HepG2 (cell line): Measurements from ENCODE around the gene VAPB. TPM values are rescaled to one million over a fixed set of nuclear protein-coding genes. Genes with fewer than 3 reads are reported as not detected.

Source experiments
- ATF6 ChIP-seq: sonication (generic); formaldehyde crosslinking; conservative IDR thresholded peaks from 2 replicates; pipeline ENCODE4 v1.4.0; 2020; ENCODE audit warnings: missing genetic modification reagents
- HMGXB3 ChIP-seq: sonication (generic); formaldehyde crosslinking; IDR thresholded peaks from 2 replicates; pipeline ENCODE4 v1.4.0; 2020; ENCODE audit warnings: missing genetic modification reagents, borderline replicate concordance
- KDM2A ChIP-seq: sonication (generic); formaldehyde crosslinking; IDR thresholded peaks from 2 replicates; pipeline ENCODE4 v1.4.0; 2020; ENCODE audit warnings: low read depth, missing genetic modification reagents, borderline replicate concordance
- MAZ ChIP-seq, 2 experiments: sonication (generic) in 1 of 2; formaldehyde crosslinking in 1 of 2; IDR thresholded peaks; 2 replicates each; pipeline versions ENCODE4 v1.5.0 to v1.6.1; 2012 to 2020; ENCODE audit warnings: low read depth in 2 of 2, mild to moderate bottlenecking in 2 of 2, borderline replicate concordance in 1 of 2, improper control_type of control experiment in 1 of 2, low read length in 1 of 2, missing genetic modification reagents in 1 of 2, moderate library complexity in 1 of 2
- RARA ChIP-seq: IDR thresholded peaks from 2 replicates; pipeline ENCODE4 v1.6.1; 2016; ENCODE audit warnings: missing genetic modification reagents, missing compliant biosample characterization
- SNAPC2 ChIP-seq: sonication (generic); formaldehyde crosslinking; IDR thresholded peaks from 2 replicates; pipeline ENCODE4 v1.8.1; 2022; ENCODE audit warnings: mild to moderate bottlenecking, missing genetic modification reagents
- ZNF441 ChIP-seq: sonication (generic); formaldehyde crosslinking; IDR thresholded peaks from 2 replicates; pipeline ENCODE4 v1.7.0; 2021; ENCODE audit warnings: missing genetic modification reagents, borderline replicate concordance
- ZNF747 ChIP-seq: sonication (generic); formaldehyde crosslinking; IDR thresholded peaks from 2 replicates; pipeline ENCODE4 v1.8.1; 2023; ENCODE audit warnings: missing genetic modification reagents, mild to moderate bottlenecking, borderline replicate concordance
- ZNF776 ChIP-seq: sonication (generic); formaldehyde crosslinking; IDR thresholded peaks from 2 replicates; pipeline ENCODE4 v1.4.0; 2020; ENCODE audit warnings: mild to moderate bottlenecking, missing genetic modification reagents
- polyA plus RNA-seq, 8 experiments: library from polyadenylated mRNA; depleted of rRNA in 3 of 8; stranded (reverse) in 7 of 8; unstranded in 1 of 8; fragments of >200 nt; fragmentation: Illumina TruSeq in 4 of 8; extraction: Trizol in 4 of 8; gene quantifications; 2 replicates each; pipeline versions ENCODE4 v1.2.1 to v1.2.3, GENCODE V29; 2011 to 2016; ENCODE audit warnings: low read depth in 4 of 8, missing spikeins in 1 of 8, mixed read lengths in 1 of 8; ENCODE audit not compliant: insufficient read depth in 1 of 8
- total RNA-seq, 5 experiments: library from RNA; depleted of rRNA; stranded (reverse); fragments of >200 nt; fragmentation: Illumina TruSeq; extraction: Trizol; gene quantifications; 2 replicates each; pipeline ENCODE4 v1.2.3, GENCODE V29; 2016; ENCODE audit warnings: low read depth in 1 of 5
- TF ChIP-seq, protein P1 (sequence below): sonication (generic); formaldehyde crosslinking; IDR thresholded peaks from 2 replicates; pipeline ENCODE4 v1.8.0; 2022; ENCODE audit warnings: mild to moderate bottlenecking, missing genetic modification reagents, borderline replicate concordance
- TF ChIP-seq, protein P2 (sequence below): sonication (generic); formaldehyde crosslinking; IDR thresholded peaks from 2 replicates; pipeline ENCODE4 v1.4.0; 2020; ENCODE audit warnings: low read depth, mild to moderate bottlenecking, missing genetic modification reagents
- TF ChIP-seq, protein P3 (sequence below): IDR thresholded peaks from 2 replicates; pipeline ENCODE4 v1.6.1; 2016; ENCODE audit warnings: missing biosample characterization, missing genetic modification reagents, low read depth

VAPB gene
- total and polyA plus RNA-seq, 2 of the 13 experiments (the other 11 are each of a cell fraction or from before 2014, with no cell fraction given): 18.6 to 48.5 TPM

- TF ChIP-seq KDM2A (CRISPR knock-in tag): peak; percentile 68
- no peak for TF ChIP-seq ZNF747 (CRISPR knock-in tag)
- TF ChIP-seq, protein P1, sequence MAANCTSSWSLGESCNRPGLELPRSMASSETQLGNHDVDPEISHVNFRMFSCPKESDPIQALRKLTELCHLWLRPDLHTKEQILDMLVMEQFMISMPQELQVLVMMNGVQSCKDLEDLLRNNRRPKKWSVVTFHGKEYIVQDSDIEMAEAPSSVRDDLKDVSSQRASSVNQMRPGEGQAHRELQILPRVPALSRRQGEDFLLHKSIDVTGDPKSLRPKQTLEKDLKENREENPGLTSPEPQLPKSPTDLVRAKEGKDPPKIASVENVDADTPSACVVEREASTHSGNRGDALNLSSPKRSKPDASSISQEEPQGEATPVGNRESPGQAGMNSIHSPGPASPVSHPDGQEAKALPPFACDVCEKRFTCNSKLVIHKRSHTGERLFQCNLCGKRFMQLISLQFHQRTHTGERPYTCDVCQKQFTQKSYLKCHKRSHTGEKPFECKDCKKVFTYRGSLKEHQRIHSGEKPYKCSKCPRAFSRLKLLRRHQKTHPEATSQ: peak; percentile 82
- TF ChIP-seq, protein P2, sequence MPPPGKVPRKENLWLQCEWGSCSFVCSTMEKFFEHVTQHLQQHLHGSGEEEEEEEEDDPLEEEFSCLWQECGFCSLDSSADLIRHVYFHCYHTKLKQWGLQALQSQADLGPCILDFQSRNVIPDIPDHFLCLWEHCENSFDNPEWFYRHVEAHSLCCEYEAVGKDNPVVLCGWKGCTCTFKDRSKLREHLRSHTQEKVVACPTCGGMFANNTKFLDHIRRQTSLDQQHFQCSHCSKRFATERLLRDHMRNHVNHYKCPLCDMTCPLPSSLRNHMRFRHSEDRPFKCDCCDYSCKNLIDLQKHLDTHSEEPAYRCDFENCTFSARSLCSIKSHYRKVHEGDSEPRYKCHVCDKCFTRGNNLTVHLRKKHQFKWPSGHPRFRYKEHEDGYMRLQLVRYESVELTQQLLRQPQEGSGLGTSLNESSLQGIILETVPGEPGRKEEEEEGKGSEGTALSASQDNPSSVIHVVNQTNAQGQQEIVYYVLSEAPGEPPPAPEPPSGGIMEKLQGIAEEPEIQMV (CRISPR knock-in tag): 0 out of 2 replicates have a peak, but pooled peaks have one; percentile 60
- TF ChIP-seq SNAPC2 (CRISPR knock-in tag): peak; percentile 87; the same call in 1 of the 2 replicates
- TF ChIP-seq RARA (CRISPR knock-in tag): peak; percentile 10; the same call in 1 of the 2 replicates
- peak; percentile 2; the same call in 1 of the 2 replicates for TF ChIP-seq ZNF441
- peak; percentile 68; the same call in 1 of the 2 replicates for TF ChIP-seq MAZ (IDR thresholded peaks at IDR 0.05; ENCODE audit: borderline replicate concordance, low read depth, low read length)
- peak; percentile 94 for TF ChIP-seq MAZ (CRISPR knock-in tag; IDR thresholded peaks at IDR 0.05; ENCODE audit: low read depth)
- TF ChIP-seq HMGXB3 (CRISPR knock-in tag): 0 out of 2 replicates have a peak, but pooled peaks have one; percentile 7
- peak; percentile 89; the same call in 1 of the 2 replicates for TF ChIP-seq ZNF776 (CRISPR knock-in tag)
- TF ChIP-seq, protein P3, sequence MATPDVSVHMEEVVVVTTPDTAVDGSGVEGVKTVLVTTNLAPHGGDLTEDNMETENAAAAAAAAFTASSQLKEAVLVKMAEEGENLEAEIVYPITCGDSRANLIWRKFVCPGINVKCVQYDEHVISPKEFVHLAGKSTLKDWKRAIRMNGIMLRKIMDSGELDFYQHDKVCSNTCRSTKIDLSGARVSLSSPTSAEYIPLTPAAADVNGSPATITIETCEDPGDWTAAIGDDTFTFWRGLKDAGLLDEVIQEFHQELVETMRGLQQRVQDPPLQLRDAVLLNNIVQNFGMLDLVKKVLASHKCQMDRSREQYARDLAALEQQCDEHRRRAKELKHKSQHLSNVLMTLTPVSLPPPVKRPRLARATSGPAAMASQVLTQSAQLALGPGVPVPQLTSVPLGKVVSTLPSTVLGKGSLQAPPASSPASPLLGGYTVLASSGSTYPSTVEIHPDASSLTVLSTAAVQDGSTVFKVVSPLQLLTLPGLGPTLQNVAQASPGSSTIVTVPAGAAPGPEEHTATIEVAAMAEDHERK: peak; percentile 99
- TF ChIP-seq ATF6 (CRISPR knock-in tag): no peak; the same call in 1 of the 2 replicates
These were observed at the start of gene VAPB (continued) for GRCh38 chr20:58388882-58389323.
